LNCaP clone FGC (cell line): ENCODE data around the gene FMN1.
"Not testable (repeated sequence)": the region's sequence is repeated elsewhere in the genome, so short reads cannot be mapped to it uniquely, and the experiment has no call there.

Experiments
- DNase-seq: peaks from one replicate; pipeline ENCODE4 v3.0.0-alpha.2; 2011; ENCODE audit warnings: low read depth
- H3K4me3 ChIP-seq: 2 replicates; pipeline ENCODE4 v1.5.1; 2011; ENCODE audit warnings: mild to moderate bottlenecking, low read depth, low read length, control low read depth
- TF ChIP-seq, protein P1 (sequence below): IDR thresholded peaks from 2 replicates; pipeline ENCODE4 v1.5.1; 2012; ENCODE audit warnings: mild to moderate bottlenecking; ENCODE audit not compliant: control insufficient read depth, insufficient read depth; ENCODE audit errors: extremely low read depth

Gene FMN1

DNA sequence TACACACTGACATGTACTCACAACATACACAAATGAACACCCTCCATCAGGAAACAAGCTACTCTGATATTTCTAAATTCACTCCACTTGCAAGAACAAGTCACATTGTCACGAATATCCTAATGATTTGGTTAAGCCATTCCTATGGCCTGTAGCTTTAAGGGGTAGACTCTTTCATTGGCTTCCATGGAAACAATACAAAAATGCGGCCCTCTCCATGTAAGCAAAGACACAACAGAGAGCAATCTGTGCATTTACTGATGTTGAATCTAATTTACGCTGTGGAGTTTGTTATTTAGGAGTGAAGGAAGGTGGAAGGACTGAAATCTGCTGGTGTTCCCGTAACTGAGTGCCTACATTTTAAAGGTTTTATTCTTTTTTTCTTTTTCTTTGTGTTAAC is 114.5 kb downstream of the FMN1 start:
- no peak for DNase-seq
- no peak overlapping the region for H3K4me3 ChIP-seq
- TF ChIP-seq, protein P1, sequence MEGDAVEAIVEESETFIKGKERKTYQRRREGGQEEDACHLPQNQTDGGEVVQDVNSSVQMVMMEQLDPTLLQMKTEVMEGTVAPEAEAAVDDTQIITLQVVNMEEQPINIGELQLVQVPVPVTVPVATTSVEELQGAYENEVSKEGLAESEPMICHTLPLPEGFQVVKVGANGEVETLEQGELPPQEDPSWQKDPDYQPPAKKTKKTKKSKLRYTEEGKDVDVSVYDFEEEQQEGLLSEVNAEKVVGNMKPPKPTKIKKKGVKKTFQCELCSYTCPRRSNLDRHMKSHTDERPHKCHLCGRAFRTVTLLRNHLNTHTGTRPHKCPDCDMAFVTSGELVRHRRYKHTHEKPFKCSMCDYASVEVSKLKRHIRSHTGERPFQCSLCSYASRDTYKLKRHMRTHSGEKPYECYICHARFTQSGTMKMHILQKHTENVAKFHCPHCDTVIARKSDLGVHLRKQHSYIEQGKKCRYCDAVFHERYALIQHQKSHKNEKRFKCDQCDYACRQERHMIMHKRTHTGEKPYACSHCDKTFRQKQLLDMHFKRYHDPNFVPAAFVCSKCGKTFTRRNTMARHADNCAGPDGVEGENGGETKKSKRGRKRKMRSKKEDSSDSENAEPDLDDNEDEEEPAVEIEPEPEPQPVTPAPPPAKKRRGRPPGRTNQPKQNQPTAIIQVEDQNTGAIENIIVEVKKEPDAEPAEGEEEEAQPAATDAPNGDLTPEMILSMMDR, result no peak

DNA sequence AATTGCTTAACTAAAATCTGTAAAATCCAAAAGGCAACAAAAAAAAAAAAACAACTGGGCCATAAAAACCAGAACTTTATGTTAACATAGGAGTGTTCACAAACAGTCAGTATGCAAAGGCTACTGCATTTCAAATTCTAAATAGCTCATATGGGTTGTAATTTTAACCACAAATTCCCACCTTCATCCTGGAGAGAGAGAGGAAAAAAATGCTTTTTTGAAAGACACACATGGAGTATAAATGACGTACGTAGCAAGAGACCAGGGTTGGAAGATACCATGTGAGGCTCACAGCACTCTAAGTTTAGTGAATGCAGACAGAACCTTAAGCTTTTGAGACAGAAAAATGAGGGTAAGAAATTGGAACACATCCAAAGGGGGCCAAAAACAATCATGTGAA is 115.9 kb downstream of the FMN1 start:
- TF ChIP-seq, protein P1, result no peak
- H3K4me3 ChIP-seq, result no peak overlapping the region
- no peak for DNase-seq

DNA sequence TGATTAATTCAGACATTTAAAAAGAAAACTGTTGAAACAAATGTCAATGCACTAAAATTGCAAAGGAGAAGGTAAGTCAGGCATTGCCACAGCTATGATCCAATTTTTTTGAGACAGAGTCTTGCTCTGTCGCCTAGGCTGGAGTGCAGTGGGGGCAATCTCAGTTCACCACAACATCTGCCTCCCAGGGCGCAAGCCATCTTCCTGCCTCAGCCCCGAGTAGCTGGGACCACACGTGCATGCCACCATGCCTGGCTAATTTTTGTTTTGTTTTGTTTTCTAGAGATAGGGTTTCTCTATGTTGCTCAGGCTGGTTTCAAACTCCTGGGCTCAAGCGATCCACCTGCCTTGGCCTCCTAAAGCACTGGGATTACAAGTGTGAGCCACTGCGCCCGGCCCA is 117.6 kb downstream of the FMN1 start:
- no peak overlapping the region for H3K4me3 ChIP-seq
- TF ChIP-seq, protein P1, result no peak
- no peak for DNase-seq

DNA sequence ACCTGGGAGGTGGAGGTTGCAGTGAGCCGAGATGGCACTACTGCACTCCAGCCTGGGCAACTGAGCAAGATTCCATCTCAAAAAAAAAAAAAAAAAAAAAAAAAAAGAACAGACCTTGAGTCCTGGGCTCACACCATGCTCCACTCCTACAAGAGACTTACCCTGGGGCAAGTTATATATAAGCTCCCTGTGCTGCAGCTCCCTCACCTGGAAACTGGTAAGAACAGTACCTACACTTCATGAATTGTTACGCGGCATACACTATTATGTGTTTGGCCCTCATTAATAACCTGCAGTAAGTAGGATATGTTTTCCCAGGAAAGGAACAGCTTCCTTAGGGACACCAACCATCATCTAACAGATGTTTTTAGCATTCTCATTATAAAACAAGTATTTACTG is 119.6 kb downstream of the FMN1 start:
- peak; percentile 14 for DNase-seq
- H3K4me3 ChIP-seq, result no peak overlapping the region
- TF ChIP-seq, protein P1, result peak; percentile 27

DNA sequence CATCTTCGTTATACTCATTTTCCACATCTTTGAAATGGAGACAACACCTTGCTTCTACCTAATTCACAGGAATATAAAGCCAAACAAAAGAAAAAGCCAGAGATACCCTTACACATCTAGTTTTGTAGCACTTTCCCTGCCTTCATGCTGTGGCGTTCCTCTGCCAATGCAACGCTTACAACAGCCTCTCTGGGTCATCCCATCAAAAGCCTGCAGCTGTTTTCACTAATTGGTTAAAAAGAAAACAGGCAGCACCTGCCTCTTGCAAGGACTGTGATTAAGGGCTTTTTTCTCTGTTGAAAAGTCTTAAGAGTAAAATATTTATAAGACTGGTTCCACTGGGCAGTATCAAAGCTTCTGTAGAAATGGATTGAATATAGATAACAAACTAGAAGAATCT is 120.3 kb downstream of the FMN1 start:
- no peak overlapping the region for H3K4me3 ChIP-seq
- no peak for DNase-seq
- TF ChIP-seq, protein P1, result no peak

DNA sequence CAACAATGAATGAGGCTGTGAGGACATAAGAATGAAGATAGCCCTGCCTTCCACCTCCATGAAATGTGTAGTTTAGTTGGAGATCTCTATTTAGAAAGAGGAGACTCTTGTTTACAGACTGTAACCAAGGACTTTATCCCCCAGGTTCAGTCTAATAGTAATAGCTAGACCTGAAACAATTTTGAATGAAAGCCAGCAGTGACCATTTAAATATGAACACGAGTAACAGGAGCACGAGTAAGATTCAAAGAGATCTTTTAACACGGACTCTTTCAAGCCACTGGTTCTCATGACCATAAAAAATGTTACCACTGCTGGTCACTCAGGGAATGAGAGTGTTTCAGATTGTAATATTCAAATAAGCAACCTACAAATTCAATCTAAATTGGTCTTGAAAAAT is 123.1 kb downstream of the FMN1 start:
- H3K4me3 ChIP-seq, result no peak overlapping the region
- TF ChIP-seq, protein P1, result no peak
- no peak for DNase-seq

DNA sequence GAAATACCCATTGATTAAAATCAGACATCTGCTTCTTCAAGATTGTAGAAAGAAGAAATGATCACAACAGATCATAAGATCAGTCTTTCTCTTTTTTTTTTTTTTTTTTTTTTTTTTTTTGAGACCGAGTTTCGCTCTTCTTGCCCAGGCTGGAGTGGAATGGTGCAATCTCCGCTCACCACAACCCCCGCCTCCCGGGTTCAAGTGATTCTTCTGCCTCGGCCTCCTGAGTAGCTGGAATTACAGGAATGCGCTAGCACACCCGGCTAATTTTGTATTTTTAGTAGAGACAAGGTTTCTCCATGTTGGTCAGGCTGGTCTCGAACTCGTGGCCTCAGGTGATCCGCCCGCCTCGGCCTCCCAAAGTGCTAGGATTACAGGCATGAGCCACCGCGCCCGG is 124.6 kb downstream of the FMN1 start:
- H3K4me3 ChIP-seq, DNase-seq: not testable (repeated sequence)

DNA sequence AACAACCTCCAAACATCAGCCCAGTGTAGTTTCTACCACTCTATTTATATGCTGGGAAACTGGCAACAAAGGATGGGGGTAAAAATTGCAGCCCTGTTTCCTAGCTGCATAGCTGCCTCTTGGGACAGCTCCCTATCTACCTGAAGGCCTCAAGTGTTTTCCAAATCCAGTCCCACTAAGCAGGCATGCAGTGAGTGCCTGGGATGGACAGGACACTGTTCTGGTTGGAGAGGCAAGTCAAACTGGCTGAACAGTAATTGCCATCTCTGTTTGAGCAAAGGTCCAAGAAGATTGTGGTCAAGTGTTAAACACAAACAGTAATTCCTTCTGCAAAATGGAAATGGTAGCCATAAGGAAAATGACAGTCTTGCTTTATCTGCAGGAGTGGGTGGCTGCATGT is 125.4 kb downstream of the FMN1 start:
- TF ChIP-seq, protein P1, result no peak
- H3K4me3 ChIP-seq, result no peak overlapping the region
- DNase-seq, result no peak
